Stimulated activated CD4-positive, alpha-beta T cell treated with anti-CD3 and anti-CD28 coated beads, Interleukin-1b, Interleukin-23, amount 100 ng/mL, for 48 hours (primary cell): ENCODE measurements around the gene ZBTB4.
A peak's percentile ranks its signal among the peaks of the same experiment; 100 is the strongest.

Source experiments
- DNase-seq: peaks from one replicate; pipeline ENCODE4 v3.0.0-alpha.2; 2020

Gene ZBTB4

GRCh38 chr17:7468804-7469389 is 10.5 kb downstream of the ZBTB4 start:
- DNase-seq: no peak

GRCh38 chr17:7468290-7468689 is 11.1 kb downstream of the ZBTB4 start:
- DNase-seq: no peak

GRCh38 chr17:7467498-7467897 is 11.9 kb downstream of the ZBTB4 start:
- no peak for DNase-seq

- no peak for DNase-seq
These were observed 12.6 kb downstream of the ZBTB4 start for GRCh38 chr17:7466639-7467341.

- no peak for DNase-seq
These were observed 13.2 kb downstream of the ZBTB4 start for GRCh38 chr17:7466318-7466638.

GRCh38 chr17:7465597-7466275 is 13.7 kb downstream of the ZBTB4 start:
- DNase-seq: no peak

GRCh38 chr17:7464081-7464480 is 15.3 kb downstream of the ZBTB4 start:
- DNase-seq: no peak

- no peak for DNase-seq
These were observed 16.0 kb downstream of the ZBTB4 start for GRCh38 chr17:7463372-7463846.

GRCh38 chr17:7462474-7463371 is 16.7 kb downstream of the ZBTB4 start:
- no peak for DNase-seq

GRCh38 chr17:7460850-7461660 is 18.4 kb downstream of the ZBTB4 start:
- DNase-seq: no peak

GRCh38 chr17:7459961-7460545 is 19.4 kb downstream of the ZBTB4 start:
- no peak for DNase-seq

GRCh38 chr17:7448461-7448860 is 31.0 kb downstream of the ZBTB4 start:
- no peak for DNase-seq

- peak; percentile 23 for DNase-seq
These were observed 33.8 kb downstream of the ZBTB4 start for GRCh38 chr17:7445619-7445968.

- no peak for DNase-seq
These were observed 34.5 kb downstream of the ZBTB4 start, which contains the start of gene CHRNB1 for GRCh38 chr17:7444682-7445618. Gene CHRNB1 (plus strand): TSS chr17:7445061. CDS start chr17:7445128, 67 bp downstream.

GRCh38 chr17:7443499-7444485 is 35.6 kb downstream of the ZBTB4 start:
- DNase-seq: no peak

- no peak for DNase-seq
These were observed 37.3 kb downstream of the ZBTB4 start for GRCh38 chr17:7442142-7442541.

GRCh38 chr17:7441266-7441665 is 38.2 kb downstream of the ZBTB4 start:
- no peak for DNase-seq

- peak; percentile 19 for DNase-seq
These were observed 38.6 kb downstream of the ZBTB4 start for GRCh38 chr17:7440834-7441195.

GRCh38 chr17:7440113-7440833 is 39.2 kb downstream of the ZBTB4 start:
- peak; percentile 37 for DNase-seq
